Endothelial cell (in vitro differentiated cells): Measurements from ENCODE around the gene TTC7B. TPM values are rescaled to one million over a fixed set of nuclear protein-coding genes. Genes with fewer than 3 reads are reported as not detected.
A peak's percentile ranks its signal among the peaks of the same experiment; 100 is the strongest.

Experiments used
- DNase-seq: peaks from one replicate; pipeline ENCODE4 v3.0.0; 2021; ENCODE audit warnings: low spot score
- H3K27ac Mint-ChIP-seq: one replicate; pipeline ENCODE4 v1.8.0; 2021; ENCODE audit warnings: mixed read lengths, inconsistent platforms; ENCODE audit not compliant: unreplicated experiment
- H3K27me3 Mint-ChIP-seq: one replicate; pipeline ENCODE4 v1.8.0; 2021; ENCODE audit warnings: mild to moderate bottlenecking, moderate library complexity, mixed read lengths, inconsistent platforms; ENCODE audit not compliant: unreplicated experiment
- H3K36me3 Mint-ChIP-seq: one replicate; pipeline ENCODE4 v1.8.0; 2021; ENCODE audit warnings: mild to moderate bottlenecking, low read depth, mixed read lengths, inconsistent platforms; ENCODE audit not compliant: unreplicated experiment
- H3K4me1 Mint-ChIP-seq: one replicate; pipeline ENCODE4 v1.8.0; 2021; ENCODE audit warnings: mild to moderate bottlenecking, mixed read lengths, inconsistent platforms; ENCODE audit not compliant: unreplicated experiment
- H3K4me3 Mint-ChIP-seq: one replicate; pipeline ENCODE4 v1.8.0; 2021; ENCODE audit warnings: mild to moderate bottlenecking, mixed read lengths, inconsistent platforms; ENCODE audit not compliant: unreplicated experiment
- H3K9me3 Mint-ChIP-seq: one replicate; pipeline ENCODE4 v1.8.0; 2021; ENCODE audit warnings: mixed read lengths, inconsistent platforms; ENCODE audit not compliant: unreplicated experiment
- CTCF ChIP-seq: fragments of 200-600 bp; sonication (generic); IDR thresholded peaks from one replicate; pipeline ENCODE4 v1.5.0; 2021; ENCODE audit warnings: antibody characterized with exemption; ENCODE audit not compliant: unreplicated experiment
- total RNA-seq: library from RNA; stranded (reverse); fragmentation: NEBNext Ultra II Directional; extraction: Animal tissue kit (Norgen Biotek cat#: 25700); gene quantifications from one replicate; pipeline ENCODE4 v1.2.1, GENCODE V29; 2021; ENCODE audit not compliant: unreplicated experiment

Gene TTC7B
- total RNA-seq, 1 donor from 2014 or later: 93.5 TPM

DNA sequence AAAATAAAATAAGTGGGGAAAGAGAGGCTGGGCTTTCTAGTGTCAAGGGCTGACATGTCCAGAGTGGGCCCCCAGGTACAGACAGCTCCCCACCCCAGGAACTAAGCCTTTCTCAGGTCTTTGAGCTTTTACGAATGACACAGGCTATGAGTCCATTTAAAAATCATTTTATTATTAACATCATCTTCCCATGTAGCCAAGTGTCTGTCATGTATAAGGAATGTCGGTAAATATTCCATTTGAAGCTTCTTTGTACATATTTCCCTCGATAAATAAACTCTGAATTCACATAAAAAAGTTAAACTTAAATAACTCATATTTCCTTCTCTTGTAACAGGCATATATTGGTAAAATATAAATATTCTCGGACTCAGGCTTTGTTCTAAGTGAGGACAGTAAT lies 275.8 kb downstream of the TTC7B start:
- Mint-ChIP-seq H3K4me3 (no peak overlapping the region), H3K9me3 (no peaks in the 10 kb centered on the region), H3K27ac (peak overlapping the region; percentile 4), H3K36me3 (peaks cover 42% of the 10 kb centered on the region), H3K27me3 (peaks cover 17% of the 10 kb centered on the region), H3K4me1 (peaks cover 15% of the 10 kb centered on the region)
- no peak for DNase-seq
- no peak for TF ChIP-seq CTCF

- no peaks in the 10 kb centered on the region for H3K9me3 Mint-ChIP-seq
- H3K36me3 Mint-ChIP-seq: peaks cover 42% of the 10 kb centered on the region
- no peak overlapping the region for H3K4me3 Mint-ChIP-seq
- H3K4me1 Mint-ChIP-seq: peaks cover 16% of the 10 kb centered on the region
- no peak for TF ChIP-seq CTCF
- peaks cover 18% of the 10 kb centered on the region for H3K27me3 Mint-ChIP-seq
- no peak overlapping the region for H3K27ac Mint-ChIP-seq
- no peak for DNase-seq
Measured at GRCh38 chr14:90539996-90540395, 276.2 kb downstream of the TTC7B start.

GRCh38 chr14:90539496-90539775 lies 276.8 kb downstream of the TTC7B start:
- Mint-ChIP-seq H3K27me3 (peaks cover 18% of the 10 kb centered on the region), H3K27ac (no peak overlapping the region), H3K9me3 (no peaks in the 10 kb centered on the region), H3K4me3 (no peak overlapping the region), H3K36me3 (peaks cover 42% of the 10 kb centered on the region), H3K4me1 (peaks cover 18% of the 10 kb centered on the region)
- TF ChIP-seq CTCF: no peak
- no peak for DNase-seq

- no peak for DNase-seq
- no peaks in the 10 kb centered on the region for H3K9me3 Mint-ChIP-seq
- peaks cover 23% of the 10 kb centered on the region for H3K4me1 Mint-ChIP-seq
- no peak for TF ChIP-seq CTCF
- H3K36me3 Mint-ChIP-seq: peaks cover 42% of the 10 kb centered on the region
- H3K4me3 Mint-ChIP-seq: peak overlapping the region; percentile 7
- H3K27ac Mint-ChIP-seq: no peak overlapping the region
- peaks cover 18% of the 10 kb centered on the region for H3K27me3 Mint-ChIP-seq
Measured at GRCh38 chr14:90538716-90539495, 277.3 kb downstream of the TTC7B start.

DNA sequence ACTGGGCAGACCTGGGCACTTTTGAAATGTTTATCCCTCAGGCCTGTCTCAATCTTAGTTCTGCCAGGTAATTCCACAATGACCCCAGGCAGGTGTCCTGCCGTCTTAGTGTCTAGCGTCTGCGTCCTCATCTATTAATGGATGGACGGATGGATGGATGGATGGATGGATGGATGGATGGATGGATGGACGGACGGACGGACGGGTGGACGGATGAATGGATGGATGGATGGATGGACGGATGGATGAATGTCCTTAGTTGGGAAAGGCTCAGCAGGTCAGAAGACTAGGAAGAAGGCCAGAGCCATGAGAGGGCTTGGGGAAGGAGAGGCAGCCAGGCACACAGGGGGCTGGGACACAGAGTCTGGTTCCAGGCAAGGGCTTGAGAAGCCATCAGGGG lies 278.1 kb downstream of the TTC7B start:
- no peak for TF ChIP-seq CTCF
- Mint-ChIP-seq H3K27ac (no peak overlapping the region), H3K36me3 (peaks cover 42% of the 10 kb centered on the region), H3K27me3 (peaks cover 16% of the 10 kb centered on the region), H3K4me1 (peaks cover 30% of the 10 kb centered on the region), H3K9me3 (no peaks in the 10 kb centered on the region), H3K4me3 (peak overlapping the region; percentile 7)
- no peak for DNase-seq
